Activated naive CD4-positive, alpha-beta T cell treated with anti-CD3 and anti-CD28 coated beads, Interleukin-2, amount 50 U/mL, for 72 hours (primary cell): ENCODE data around the gene FAM156A. TPM values are rescaled to one million over a fixed set of nuclear protein-coding genes. Genes with fewer than 3 reads are reported as not detected.
"Not testable (repeated sequence)": the region's sequence is repeated elsewhere in the genome, so short reads cannot be mapped to it uniquely, and the experiment has no call there.

ENCODE experiments used
- ATAC-seq, 2 donors: fragments of 150-1000 bp; cut with Tn5 transposase; 2 replicates each; pipeline ENCODE4 v1.10.0; 2021; ENCODE audit warnings: mild to moderate bottlenecking in 2 of 2, moderate library complexity in 2 of 2
- DNase-seq, 2 donors: peaks; one replicate each; pipeline ENCODE4 v3.0.0; 2021 to 2022; ENCODE audit warnings: low spot score in 2 of 2
- H3K27ac Mint-ChIP-seq, 2 donors: one replicate each; pipeline ENCODE4 v1.8.0; 2022; ENCODE audit warnings: mild to moderate bottlenecking in 2 of 2, mixed read lengths in 2 of 2
- H3K36me3 Mint-ChIP-seq, 2 donors: one replicate each; pipeline ENCODE4 v1.8.0; 2022; ENCODE audit warnings: mixed read lengths in 2 of 2
- H3K9me3 Mint-ChIP-seq, 2 donors: one replicate each; pipeline ENCODE4 v1.8.0; 2022; ENCODE audit warnings: mixed read lengths in 2 of 2
- total RNA-seq, 2 donors: library from RNA; stranded (reverse); gene quantifications; one replicate each; pipeline ENCODE4 v1.2.3, GENCODE V29; 2022

FAM156A gene
- total RNA-seq, 2 donors from 2014 or later = 28.8 to 47.1 TPM

DNA sequence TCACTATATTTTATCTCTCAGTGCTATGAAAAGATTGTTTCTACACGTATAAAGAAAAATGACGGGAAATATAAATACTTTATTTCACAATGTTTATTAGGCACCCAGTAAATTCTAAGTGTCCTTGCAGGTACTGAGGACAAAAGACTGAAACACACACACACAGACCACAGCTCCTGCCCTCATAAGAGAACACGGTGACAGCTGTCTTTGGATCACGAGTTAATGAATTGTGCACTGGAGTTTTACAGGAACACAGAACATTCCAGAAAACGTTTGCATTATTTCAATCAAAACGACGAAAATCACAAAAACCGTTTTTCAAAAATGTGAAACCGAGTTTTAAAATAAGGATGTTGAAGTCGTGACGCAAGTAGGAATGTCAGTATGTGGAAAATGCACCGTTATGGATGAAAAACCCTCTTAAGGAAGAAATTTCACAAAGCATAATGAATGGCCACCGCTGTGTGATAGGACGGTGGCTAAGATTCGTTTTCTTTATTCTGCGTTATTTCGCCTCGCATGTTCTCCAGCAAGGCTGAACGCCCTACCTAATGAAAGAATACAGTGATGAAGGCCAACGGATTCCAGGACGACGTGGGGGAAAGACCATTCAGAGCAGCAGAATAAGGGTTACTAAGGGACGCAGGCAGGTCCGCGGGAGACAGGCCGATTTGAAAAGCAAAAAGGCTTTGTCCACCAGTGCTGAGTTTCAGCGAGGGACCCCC is 24.2 kb downstream of the FAM156A start:
- Mint-ChIP-seq H3K9me3 (no peaks in the 10 kb centered on the region), H3K27ac (peak overlapping the region; percentile 90 to 100), H3K36me3 (no peaks in the 10 kb centered on the region)
- DNase-seq = no peak
- no peak for ATAC-seq

GRCh38 chrX:52933213-52933612 is 25.1 kb downstream of the FAM156A start:
- no peak overlapping the region for H3K27ac Mint-ChIP-seq
- no peaks in the 10 kb centered on the region for H3K36me3 Mint-ChIP-seq
- no peaks in the 10 kb centered on the region for H3K9me3 Mint-ChIP-seq
- no peak for ATAC-seq
- DNase-seq = no peak

GRCh38 chrX:52930214-52930613 is 28.1 kb downstream of the FAM156A start:
- not testable (repeated sequence) for H3K27ac Mint-ChIP-seq, H3K9me3 Mint-ChIP-seq, H3K36me3 Mint-ChIP-seq, DNase-seq, ATAC-seq

- H3K9me3 Mint-ChIP-seq = no peaks in the 10 kb centered on the region
- H3K27ac Mint-ChIP-seq = no peak overlapping the region
- ATAC-seq (no peak), DNase-seq (no peak)
- H3K36me3 Mint-ChIP-seq = no peaks in the 10 kb centered on the region
Observed at GRCh38 chrX:52923781-52924241, 34.5 kb downstream of the FAM156A start.

DNA sequence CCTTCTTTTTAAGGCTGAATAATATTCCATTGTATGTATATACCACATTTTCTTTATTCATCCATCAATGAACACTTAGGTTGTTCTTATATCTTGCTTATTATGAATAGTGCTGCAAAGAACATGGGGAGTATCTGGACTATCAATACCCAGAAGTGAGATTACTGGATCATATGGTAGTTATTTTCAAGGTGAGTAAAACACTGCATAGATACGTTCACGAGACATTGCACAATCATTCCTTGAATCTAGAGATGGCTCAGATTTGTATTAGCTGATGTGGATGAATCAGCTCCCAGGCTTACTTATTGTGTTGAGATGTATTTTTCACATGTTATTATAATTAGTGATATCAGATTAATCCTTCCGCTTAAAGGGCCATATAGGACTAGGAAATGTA is 43.6 kb downstream of the FAM156A start:
- not testable (repeated sequence) for H3K9me3 Mint-ChIP-seq, DNase-seq, H3K27ac Mint-ChIP-seq, H3K36me3 Mint-ChIP-seq
- ATAC-seq = peak in 1 of 2 donors; percentile 71

- not testable (repeated sequence) for DNase-seq, H3K36me3 Mint-ChIP-seq, H3K27ac Mint-ChIP-seq, H3K9me3 Mint-ChIP-seq, ATAC-seq
Observed at GRCh38 chrX:52913681-52914080, 44.6 kb downstream of the FAM156A start.

- ATAC-seq, H3K36me3 Mint-ChIP-seq, H3K9me3 Mint-ChIP-seq, DNase-seq, H3K27ac Mint-ChIP-seq: not testable (repeated sequence)
Observed at GRCh38 chrX:52909313-52909969, 48.9 kb downstream of the FAM156A start.

DNA sequence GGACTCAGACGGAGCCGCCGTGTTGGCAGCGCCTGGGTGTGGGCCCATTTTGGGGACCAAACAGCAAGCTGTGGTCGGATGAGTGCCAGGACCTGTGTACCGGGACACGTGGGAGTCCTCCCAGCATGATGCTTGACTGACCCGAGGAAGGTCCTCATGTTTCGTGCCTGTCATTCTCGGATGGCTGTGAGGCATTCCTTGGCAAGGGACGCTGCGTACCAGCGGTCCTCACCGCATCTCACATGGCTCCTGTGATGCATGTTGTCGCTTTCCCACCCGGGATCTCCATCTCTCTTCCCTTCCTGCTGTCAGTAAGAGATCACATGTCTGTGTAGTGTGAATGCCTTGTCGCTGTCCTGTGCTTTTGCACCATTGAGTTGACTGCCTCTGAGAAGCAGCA is 50.4 kb downstream of the FAM156A start:
- H3K27ac Mint-ChIP-seq, ATAC-seq, DNase-seq, H3K36me3 Mint-ChIP-seq, H3K9me3 Mint-ChIP-seq: not testable (repeated sequence)

DNA sequence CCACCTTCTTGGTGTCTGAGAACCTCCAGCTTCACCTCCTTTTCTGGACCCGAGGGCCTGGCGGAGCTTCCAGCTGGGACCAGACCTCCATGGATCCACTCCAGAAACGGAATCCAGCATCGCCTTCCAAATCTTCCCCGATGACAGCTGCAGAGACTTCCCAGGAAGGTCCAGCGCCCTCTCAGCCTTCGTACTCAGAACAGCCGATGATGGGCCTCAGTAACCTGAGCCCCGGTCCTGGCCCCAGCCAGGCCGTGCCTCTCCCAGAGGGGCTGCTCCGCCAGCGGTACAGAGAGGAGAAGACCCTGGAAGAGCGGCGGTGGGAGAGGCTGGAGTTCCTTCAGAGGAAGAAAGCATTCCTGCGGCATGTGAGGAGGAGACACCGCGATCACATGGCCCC is 51.2 kb downstream of the FAM156A start:
- DNase-seq, H3K36me3 Mint-ChIP-seq: not testable (repeated sequence)

DNA sequence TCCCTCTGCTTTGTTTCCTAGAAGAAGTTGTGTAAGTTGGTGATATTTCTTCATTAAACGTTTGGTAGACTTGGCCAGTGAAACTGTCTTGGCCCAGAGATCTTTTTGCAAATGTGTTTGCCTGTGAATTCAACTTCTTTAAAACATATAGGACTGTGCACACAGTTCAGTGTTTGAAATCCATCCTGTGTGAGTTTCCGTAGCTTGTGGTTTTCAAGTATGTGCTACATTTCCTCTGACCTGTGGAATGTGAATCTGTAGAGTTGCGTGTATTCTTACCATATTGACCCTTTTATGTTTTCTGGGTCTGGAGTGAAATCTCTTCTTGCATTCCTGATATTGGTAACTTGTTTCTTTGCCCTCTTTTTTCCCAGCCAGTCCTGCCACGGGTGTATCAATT is 52.2 kb downstream of the FAM156A start:
- H3K27ac Mint-ChIP-seq, ATAC-seq, DNase-seq, H3K9me3 Mint-ChIP-seq, H3K36me3 Mint-ChIP-seq: not testable (repeated sequence)

More for the DNA sequence above, 51.2 kb downstream of the FAM156A start:
- not testable (repeated sequence) for ATAC-seq, H3K9me3 Mint-ChIP-seq, H3K27ac Mint-ChIP-seq

GRCh38 chrX:52905531-52905930 is 52.8 kb downstream of the FAM156A start:
- H3K27ac Mint-ChIP-seq, H3K36me3 Mint-ChIP-seq, H3K9me3 Mint-ChIP-seq, DNase-seq, ATAC-seq: not testable (repeated sequence)

Other genes with a start within 250 kb of the FAM156A start
- not detected for gene SSX2B, start 207.3 kb downstream of the FAM156A start, total RNA-seq
- gene SPANXN5, start 161.1 kb downstream of the FAM156A start, total RNA-seq = not detected
- gene XAGE5, start 147.2 kb downstream of the FAM156A start, total RNA-seq = not detected
- gene XAGE3, start 90.4 kb downstream of the FAM156A start, total RNA-seq = not detected
- gene FAM156B, start 61.2 kb downstream of the FAM156A start, total RNA-seq = 10 to 100 TPM; 19.2 to 23.3 TPM
- gene GPR173, start 90.3 kb upstream of the FAM156A start, total RNA-seq = under 1 TPM; 0.11 to 0.14 TPM
- gene TSPYL2, start 123.8 kb upstream of the FAM156A start, total RNA-seq = 10 to 100 TPM; 49.6 to 97.4 TPM
- 10 to 100 TPM; 25.1 to 26.0 TPM for gene KANTR, start 135.6 kb upstream of the FAM156A start, total RNA-seq